Measurements from ENCODE around the gene CD83. TPM values are rescaled to one million over a fixed set of nuclear protein-coding genes. Genes with fewer than 3 reads are reported as not detected.

Gene CD83
- total RNA-seq, 1 experiment from 2014 or later: 6.5 TPM

GRCh38 chr6:14135893-14136539 is 18.4 kb downstream of the CD83 start:
- Mint-ChIP-seq H3K4me1 (ENCODE audit: low read depth, unreplicated experiment) (no peaks in the 10 kb centered on the region), H3K27me3 (ENCODE audit: unreplicated experiment) (no peaks in the 10 kb centered on the region), H3K4me3 (ENCODE audit: low read depth, unreplicated experiment) (no peak overlapping the region), H3K36me3 (ENCODE audit: insufficient read depth, unreplicated experiment) (no peaks in the 10 kb centered on the region), H3K9me3 (ENCODE audit: low read depth, unreplicated experiment) (no peaks in the 10 kb centered on the region), H3K27ac (ENCODE audit: unreplicated experiment) (no peak overlapping the region)
- intact Hi-C loops (cut with micrococcal nuclease; ENCODE audit: unreplicated experiment): no loop called here
- BruUV-seq (replicated peaks): no TSS peak
- no peak for TF ChIP-seq CTCF (IDR thresholded peaks at IDR 0.05; ENCODE audit: unreplicated experiment)
- no peak for DNase-seq
- CTCF ChIA-PET: no interaction called here

GRCh38 chr6:14138701-14139215 is 21.2 kb downstream of the CD83 start:
- no peaks in the 10 kb centered on the region for H3K4me1 Mint-ChIP-seq (ENCODE audit: low read depth, unreplicated experiment)
- H3K9me3 Mint-ChIP-seq (ENCODE audit: low read depth, unreplicated experiment): no peaks in the 10 kb centered on the region
- H3K27me3 Mint-ChIP-seq (ENCODE audit: unreplicated experiment): no peaks in the 10 kb centered on the region
- no TSS peak for BruUV-seq (replicated peaks)
- CTCF ChIA-PET: no interaction called here
- intact Hi-C loops (cut with micrococcal nuclease; ENCODE audit: unreplicated experiment): no loop called here
- H3K27ac Mint-ChIP-seq (ENCODE audit: unreplicated experiment): no peak overlapping the region
- no peaks in the 10 kb centered on the region for H3K36me3 Mint-ChIP-seq (ENCODE audit: insufficient read depth, unreplicated experiment)
- H3K4me3 Mint-ChIP-seq (ENCODE audit: low read depth, unreplicated experiment): no peak overlapping the region
- no peak for DNase-seq
- no peak for TF ChIP-seq CTCF (IDR thresholded peaks at IDR 0.05; ENCODE audit: unreplicated experiment)

GRCh38 chr6:14141351-14142062 is 23.9 kb downstream of the CD83 start:
- H3K27ac Mint-ChIP-seq (ENCODE audit: unreplicated experiment): no peak overlapping the region
- TF ChIP-seq CTCF (IDR thresholded peaks at IDR 0.05; ENCODE audit: unreplicated experiment): no peak
- H3K36me3 Mint-ChIP-seq (ENCODE audit: insufficient read depth, unreplicated experiment): no peaks in the 10 kb centered on the region
- DNase-seq: no peak
- BruUV-seq (replicated peaks): no TSS peak
- H3K9me3 Mint-ChIP-seq (ENCODE audit: low read depth, unreplicated experiment): no peaks in the 10 kb centered on the region
- H3K4me3 Mint-ChIP-seq (ENCODE audit: low read depth, unreplicated experiment): no peak overlapping the region
- intact Hi-C loops (cut with micrococcal nuclease; ENCODE audit: unreplicated experiment): no loop called here
- no peaks in the 10 kb centered on the region for H3K4me1 Mint-ChIP-seq (ENCODE audit: low read depth, unreplicated experiment)
- CTCF ChIA-PET: interaction anchor here (0.6 kb wide), 1 partner anchor 84 kb away, joined by 4 read pairs; no protein-coding TSS in a partner anchor
- H3K27me3 Mint-ChIP-seq (ENCODE audit: unreplicated experiment): no peaks in the 10 kb centered on the region

- H3K27me3 Mint-ChIP-seq (ENCODE audit: unreplicated experiment): no peaks in the 10 kb centered on the region
- no peak overlapping the region for H3K4me3 Mint-ChIP-seq (ENCODE audit: low read depth, unreplicated experiment)
- intact Hi-C loops (cut with micrococcal nuclease; ENCODE audit: unreplicated experiment): no loop called here
- no peaks in the 10 kb centered on the region for H3K4me1 Mint-ChIP-seq (ENCODE audit: low read depth, unreplicated experiment)
- H3K36me3 Mint-ChIP-seq (ENCODE audit: insufficient read depth, unreplicated experiment): no peaks in the 10 kb centered on the region
- no TSS peak for BruUV-seq (replicated peaks)
- no peak overlapping the region for H3K27ac Mint-ChIP-seq (ENCODE audit: unreplicated experiment)
- CTCF ChIA-PET: no interaction called here
- no peak for TF ChIP-seq CTCF (IDR thresholded peaks at IDR 0.05; ENCODE audit: unreplicated experiment)
- DNase-seq: no peak
- no peaks in the 10 kb centered on the region for H3K9me3 Mint-ChIP-seq (ENCODE audit: low read depth, unreplicated experiment)
Measured at GRCh38 chr6:14142063-14142450, 24.5 kb downstream of the CD83 start.
